MM.1S (cell line): Measurements from ENCODE around the gene PCDH1.

ENCODE experiments used
- DNase-seq: peaks from one replicate; pipeline ENCODE4 v3.0.0-alpha.2; 2015
- H2AFZ ChIP-seq: fragments of 300-600 bp; sonication (generic); 2 replicates; pipeline ENCODE4 v1.6.0; 2016; ENCODE audit warnings: antibody characterized with exemption, low read length
- H3F3A ChIP-seq: fragments of 300-600 bp; sonication (generic); 2 replicates; pipeline ENCODE4 v1.6.1; 2016; ENCODE audit warnings: mild to moderate bottlenecking, antibody characterized with exemption, low read length, moderate library complexity, mixed read lengths; ENCODE audit not compliant: insufficient read depth
- H3K27ac ChIP-seq: fragments of 300-600 bp; sonication (generic); 2 replicates; pipeline ENCODE4 v1.5.1; 2016; ENCODE audit warnings: mild to moderate bottlenecking, low read length
- H3K27me3 ChIP-seq: fragments of 300-600 bp; sonication (generic); replicated peaks from 2 replicates; pipeline ENCODE4 v1.6.0; 2016; ENCODE audit warnings: low read length; ENCODE audit not compliant: insufficient read depth
- H3K36me3 ChIP-seq: fragments of 300-600 bp; sonication (generic); replicated peaks from 2 replicates; pipeline ENCODE4 v1.6.1; 2016; ENCODE audit warnings: mild to moderate bottlenecking, low read length, mixed read lengths; ENCODE audit not compliant: insufficient read depth
- H3K4me1 ChIP-seq: fragments of 300-600 bp; sonication (generic); 2 replicates; pipeline ENCODE4 v1.6.1; 2016; ENCODE audit warnings: low read length, mixed read lengths
- H3K4me2 ChIP-seq: fragments of 300-600 bp; sonication (generic); 2 replicates; pipeline ENCODE4 v1.6.0; 2016; ENCODE audit warnings: low read depth, low read length
- H3K4me3 ChIP-seq: fragments of 300-600 bp; sonication (generic); 2 replicates; pipeline ENCODE4 v1.5.1; 2016; ENCODE audit warnings: low read length, mixed read lengths
- H3K79me2 ChIP-seq: fragments of 300-600 bp; sonication (generic); 2 replicates; pipeline ENCODE4 v1.6.1; 2016; ENCODE audit warnings: mixed run types, low read length, mixed read lengths
- H3K9ac ChIP-seq: fragments of 300-600 bp; sonication (generic); 2 replicates; pipeline ENCODE4 v1.6.1; 2016; ENCODE audit warnings: low read length, mixed read lengths
- H3K9me2 ChIP-seq: fragments of 300-600 bp; sonication (generic); replicated peaks from 2 replicates; pipeline ENCODE4 v1.6.1; 2016; ENCODE audit warnings: mild to moderate bottlenecking, low read length, mixed read lengths; ENCODE audit not compliant: insufficient read depth
- H3K9me3 ChIP-seq: fragments of 300-600 bp; sonication (generic); replicated peaks from 2 replicates; pipeline ENCODE4 v1.6.1; 2016; ENCODE audit warnings: mild to moderate bottlenecking, low read length, mixed read lengths; ENCODE audit not compliant: insufficient read depth
- H4K20me1 ChIP-seq: fragments of 300-600 bp; sonication (generic); 2 replicates; pipeline ENCODE4 v1.6.1; 2016; ENCODE audit warnings: mild to moderate bottlenecking, low read length, moderate library complexity, mixed read lengths; ENCODE audit not compliant: insufficient read depth
- CTCF ChIP-seq: fragments of 300-600 bp; sonication (generic); IDR thresholded peaks from 2 replicates; pipeline ENCODE4 v1.5.1; 2016; ENCODE audit warnings: antibody characterized with exemption, low read length, mixed read lengths
- EZH2 ChIP-seq: fragments of 300-600 bp; sonication (generic); optimal IDR thresholded peaks from 2 replicates; pipeline ENCODE3; 2017; ENCODE audit warnings: low read depth, mild to moderate bottlenecking, antibody characterized with exemption, low read length, mixed read lengths
- EZH2phosphoT487 ChIP-seq: fragments of 300-600 bp; sonication (generic); IDR thresholded peaks from 2 replicates; pipeline ENCODE4 v1.6.1; 2018; ENCODE audit warnings: antibody characterized with exemption, low read length

PCDH1 gene

GRCh38 chr5:141844414-141845097, 33.7 kb downstream of the PCDH1 start:
- H3K4me1 ChIP-seq: peaks cover 15% of the 10 kb centered on the region
- no peak overlapping the region for H2AFZ ChIP-seq
- no peak for DNase-seq
- H3K27ac ChIP-seq: no peak overlapping the region
- TF ChIP-seq EZH2 (no peak), EZH2phosphoT487 (no peak), CTCF (no peak)
- H3F3A ChIP-seq: no peaks in the 10 kb centered on the region; the same call in 1 of the 2 replicates
- H3K79me2 ChIP-seq: no peaks in the 10 kb centered on the region
- no peak overlapping the region for H3K9ac ChIP-seq
- no peaks in the 10 kb centered on the region for H3K27me3 ChIP-seq
- H3K9me2 ChIP-seq: no peaks in the 10 kb centered on the region
- no peak overlapping the region for H3K4me3 ChIP-seq
- H3K36me3 ChIP-seq: no peaks in the 10 kb centered on the region
- no peak overlapping the region for H3K4me2 ChIP-seq
- no peaks in the 10 kb centered on the region for H3K9me3 ChIP-seq
- H4K20me1 ChIP-seq: no peaks in the 10 kb centered on the region

DNA sequence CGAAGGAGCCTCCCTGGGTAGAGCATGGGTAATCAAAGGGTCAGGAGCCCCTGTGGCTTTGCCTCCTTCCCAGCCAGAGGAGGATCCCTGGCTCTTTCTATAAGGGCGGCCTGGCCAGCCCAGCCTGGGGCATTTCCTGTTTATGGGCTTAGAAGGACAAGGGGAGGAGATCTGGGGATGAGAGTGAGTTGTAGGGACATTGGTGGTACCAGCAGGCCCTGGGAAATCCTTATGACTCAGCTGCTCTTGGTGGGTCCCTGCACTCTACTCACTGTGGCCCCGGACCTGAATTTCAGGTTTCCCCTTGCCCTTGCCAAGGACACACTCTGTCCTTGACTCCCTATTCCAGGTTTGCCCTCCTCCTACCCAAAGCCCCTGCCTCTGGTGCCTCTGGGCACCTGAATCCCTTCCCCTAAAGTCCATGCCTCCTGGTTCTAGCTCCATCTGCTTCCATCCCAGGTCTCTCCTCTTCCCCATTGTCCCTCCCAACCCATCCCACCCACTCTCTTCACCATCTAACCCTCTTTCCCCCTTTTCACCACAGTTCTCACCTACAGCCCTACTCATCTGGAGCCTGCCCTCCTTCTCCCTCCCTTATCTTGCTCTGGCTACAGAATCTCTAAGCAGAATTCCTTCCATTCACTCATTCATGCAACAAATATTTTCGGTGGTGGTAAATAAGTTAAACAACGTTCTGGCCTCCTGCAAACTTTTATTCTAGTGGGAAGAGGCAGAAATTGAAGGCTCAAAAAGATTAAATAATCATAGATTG, 34.9 kb downstream of the PCDH1 start:
- H3K27me3 ChIP-seq: no peaks in the 10 kb centered on the region
- DNase-seq: no peak
- no peaks in the 10 kb centered on the region for H3F3A ChIP-seq
- H3K4me2 ChIP-seq: no peak overlapping the region
- H3K4me3 ChIP-seq: no peak overlapping the region
- TF ChIP-seq EZH2phosphoT487: no peak
- no peak for TF ChIP-seq EZH2
- no peaks in the 10 kb centered on the region for H3K9me3 ChIP-seq
- H3K4me1 ChIP-seq: peaks cover 14% of the 10 kb centered on the region
- H3K9ac ChIP-seq: no peak overlapping the region
- no peaks in the 10 kb centered on the region for H4K20me1 ChIP-seq
- H3K79me2 ChIP-seq: no peaks in the 10 kb centered on the region
- H2AFZ ChIP-seq: no peak overlapping the region
- no peak overlapping the region for H3K27ac ChIP-seq
- H3K36me3 ChIP-seq: no peaks in the 10 kb centered on the region
- no peaks in the 10 kb centered on the region for H3K9me2 ChIP-seq

GRCh38 chr5:141841378-141842180, 36.6 kb downstream of the PCDH1 start:
- H4K20me1 ChIP-seq: no peaks in the 10 kb centered on the region
- no peaks in the 10 kb centered on the region for H3K79me2 ChIP-seq
- TF ChIP-seq EZH2phosphoT487 (no peak), EZH2 (no peak), CTCF (no peak)
- no peak overlapping the region for H3K4me3 ChIP-seq
- no peak overlapping the region for H2AFZ ChIP-seq
- H3K9ac ChIP-seq: no peak overlapping the region
- H3K27me3 ChIP-seq: no peaks in the 10 kb centered on the region
- H3K27ac ChIP-seq: no peak overlapping the region
- H3K9me2 ChIP-seq: no peaks in the 10 kb centered on the region
- no peaks in the 10 kb centered on the region for H3K36me3 ChIP-seq
- peaks cover 13% of the 10 kb centered on the region for H3K4me1 ChIP-seq
- H3K4me2 ChIP-seq: no peak overlapping the region
- H3F3A ChIP-seq: no peaks in the 10 kb centered on the region
- no peak for DNase-seq
- H3K9me3 ChIP-seq: no peaks in the 10 kb centered on the region
